Measurements from ENCODE around the gene GDF9.

GDF9 gene

GRCh38 chr5:132831095-132831860 lies 35.0 kb downstream of the GDF9 start:
- DNase-seq (ENCODE audit: low read depth): no peak
- peak overlapping the region; percentile 70 for H3K4me3 ChIP-seq (ENCODE audit: low read depth, low read length)
- no peak for TF ChIP-seq CTCF (conservative IDR thresholded peaks at IDR 0.05; ENCODE audit: low read depth, low read length)

GRCh38 chr5:132830436-132831094 lies 35.7 kb downstream of the GDF9 start, which contains the start of gene SHROOM1:
Gene SHROOM1, minus strand, starts transcription at chr5:132830647. Its CDS starts 4,507 bp downstream, at chr5:132826140.
- peak within 1 kb of the TSS; percentile 70 for H3K4me3 ChIP-seq (ENCODE audit: low read depth, low read length)
- no peak for TF ChIP-seq CTCF (conservative IDR thresholded peaks at IDR 0.05; ENCODE audit: low read depth, low read length)
- peak; percentile 26 for DNase-seq (ENCODE audit: low read depth)

GRCh38 chr5:132829742-132830435 lies 36.4 kb downstream of the GDF9 start:
- TF ChIP-seq CTCF (conservative IDR thresholded peaks at IDR 0.05; ENCODE audit: low read depth, low read length): peak; percentile 75
- peak overlapping the region; percentile 70 for H3K4me3 ChIP-seq (ENCODE audit: low read depth, low read length)
- DNase-seq (ENCODE audit: low read depth): peak; percentile 72

GRCh38 chr5:132828846-132829494 lies 37.3 kb downstream of the GDF9 start:
- H3K4me3 ChIP-seq (ENCODE audit: low read depth, low read length): peak overlapping the region; percentile 70
- TF ChIP-seq CTCF (conservative IDR thresholded peaks at IDR 0.05; ENCODE audit: low read depth, low read length): no peak
- DNase-seq (ENCODE audit: low read depth): no peak

- TF ChIP-seq CTCF (conservative IDR thresholded peaks at IDR 0.05; ENCODE audit: low read depth, low read length): no peak
- DNase-seq (ENCODE audit: low read depth): no peak
Observed at GRCh38 chr5:132827943-132828673, 38.2 kb downstream of the GDF9 start.

GRCh38 chr5:132826424-132827082 lies 39.7 kb downstream of the GDF9 start:
- H3K4me3 ChIP-seq (ENCODE audit: low read depth, low read length): no peak overlapping the region
- no peak for DNase-seq (ENCODE audit: low read depth)
- TF ChIP-seq CTCF (conservative IDR thresholded peaks at IDR 0.05; ENCODE audit: low read depth, low read length): no peak

More at GRCh38 chr5:132827943-132828673, 38.2 kb downstream of the GDF9 start:
- no peak overlapping the region for H3K4me3 ChIP-seq (ENCODE audit: low read depth, low read length)
